HG03558 (cell line): ENCODE data around the gene NBPF15.
"Not testable (repeated sequence)": the region's sequence is repeated elsewhere in the genome, so short reads cannot be mapped to it uniquely, and the experiment has no call there.

Experiments used
- ATAC-seq: cut with Tn5 transposase; IDR thresholded peaks from one replicate; pipeline ENCODE4 v1.9.1; 2021; ENCODE audit warnings: moderate number of reproducible peaks; ENCODE audit not compliant: unreplicated experiment; ENCODE audit errors: extremely low read depth

The NBPF15 gene, protein sequence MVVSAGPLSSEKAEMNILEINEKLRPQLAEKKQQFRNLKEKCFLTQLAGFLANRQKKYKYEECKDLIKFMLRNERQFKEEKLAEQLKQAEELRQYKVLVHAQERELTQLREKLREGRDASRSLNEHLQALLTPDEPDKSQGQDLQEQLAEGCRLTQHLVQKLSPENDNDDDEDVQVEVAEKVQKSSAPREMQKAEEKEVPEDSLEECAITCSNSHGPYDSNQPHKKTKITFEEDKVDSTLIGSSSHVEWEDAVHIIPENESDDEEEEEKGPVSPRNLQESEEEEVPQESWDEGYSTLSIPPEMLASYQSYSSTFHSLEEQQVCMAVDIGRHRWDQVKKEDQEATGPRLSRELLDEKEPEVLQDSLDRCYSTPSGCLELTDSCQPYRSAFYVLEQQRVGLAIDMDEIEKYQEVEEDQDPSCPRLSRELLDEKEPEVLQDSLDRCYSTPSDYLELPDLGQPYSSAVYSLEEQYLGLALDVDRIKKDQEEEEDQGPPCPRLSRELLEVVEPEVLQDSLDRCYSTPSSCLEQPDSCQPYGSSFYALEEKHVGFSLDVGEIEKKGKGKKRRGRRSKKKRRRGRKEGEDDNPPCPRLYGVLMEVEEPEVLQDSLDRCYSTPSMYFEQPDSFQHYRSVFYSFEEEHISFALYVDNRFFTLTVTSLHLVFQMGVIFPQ

DNA sequence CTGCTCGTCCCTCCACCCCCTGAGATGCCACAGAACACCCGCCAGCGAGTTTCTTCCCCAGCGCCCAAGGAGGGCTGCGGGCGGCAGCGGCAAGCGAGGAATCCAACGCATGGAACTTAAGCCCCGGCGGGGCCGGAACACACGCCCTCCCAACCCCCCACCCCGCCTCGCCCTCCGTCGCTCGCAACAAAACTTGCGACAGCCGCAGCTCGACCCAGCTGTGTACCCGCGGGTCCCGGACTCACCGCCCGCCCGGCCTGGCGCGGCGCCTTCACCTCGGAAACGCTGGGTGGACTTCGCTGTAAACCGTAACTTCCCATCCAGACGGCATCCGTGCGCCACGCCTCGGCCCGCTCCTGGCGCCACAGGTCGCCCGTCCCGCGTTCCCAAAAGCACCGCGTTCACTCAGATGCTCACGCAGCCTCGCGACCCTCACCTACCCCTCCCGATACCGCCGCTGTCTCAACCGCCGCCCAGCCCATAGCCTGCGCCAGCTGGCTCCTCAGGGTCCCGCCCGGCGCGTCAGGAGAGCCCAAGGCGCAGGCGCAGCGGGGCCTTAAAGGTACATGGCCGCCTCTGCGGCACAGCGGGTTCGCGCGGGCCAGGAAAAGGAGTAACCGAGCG, at the start of gene NBPF15:
NBPF15 (minus strand) TSS at position 534 of the 624 bp plus-strand sequence. CDS start 21,666 bp downstream, outside the sequence.
- peak; percentile 83 for ATAC-seq

DNA sequence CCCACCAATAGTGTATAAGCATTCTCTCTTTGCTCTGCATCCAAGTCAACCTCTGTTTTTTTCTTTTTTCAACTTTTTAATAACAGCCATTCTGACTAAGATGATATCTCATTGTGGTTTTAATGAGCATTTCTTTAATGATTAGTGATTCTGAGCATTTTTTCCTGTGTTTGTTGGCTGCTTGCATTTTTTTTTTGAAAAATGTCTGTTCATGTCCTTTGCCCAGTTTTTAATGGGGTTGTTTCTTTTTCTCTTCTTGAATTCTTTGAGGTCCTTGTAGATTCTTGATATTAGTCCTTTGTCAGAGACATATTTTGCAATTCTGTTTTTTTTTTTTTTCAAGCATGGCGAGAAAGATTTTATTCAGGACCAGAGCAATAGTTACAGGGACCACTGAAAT, 35.0 kb upstream of the NBPF15 start:
- not testable (repeated sequence) for ATAC-seq

DNA sequence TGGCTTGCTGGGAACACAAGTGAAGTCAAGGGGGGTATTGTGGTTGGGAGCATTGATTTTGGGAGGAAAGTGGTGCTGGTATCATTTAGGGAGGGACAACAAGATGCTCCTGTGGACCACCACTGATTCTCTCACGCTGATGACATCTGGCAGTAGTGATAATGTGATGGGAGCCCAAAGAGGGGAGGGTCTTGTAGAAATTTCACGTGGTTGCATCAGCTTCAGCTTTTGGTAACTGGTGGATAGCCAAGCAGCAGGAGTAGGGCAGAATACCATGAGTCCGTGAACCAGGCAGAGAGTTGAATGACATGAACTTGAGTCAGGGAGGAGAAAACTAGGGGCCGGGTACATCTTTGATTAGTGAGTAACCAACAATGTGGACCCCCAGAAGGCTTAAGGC, 32.7 kb upstream of the NBPF15 start:
- ATAC-seq, result not testable (repeated sequence)

DNA sequence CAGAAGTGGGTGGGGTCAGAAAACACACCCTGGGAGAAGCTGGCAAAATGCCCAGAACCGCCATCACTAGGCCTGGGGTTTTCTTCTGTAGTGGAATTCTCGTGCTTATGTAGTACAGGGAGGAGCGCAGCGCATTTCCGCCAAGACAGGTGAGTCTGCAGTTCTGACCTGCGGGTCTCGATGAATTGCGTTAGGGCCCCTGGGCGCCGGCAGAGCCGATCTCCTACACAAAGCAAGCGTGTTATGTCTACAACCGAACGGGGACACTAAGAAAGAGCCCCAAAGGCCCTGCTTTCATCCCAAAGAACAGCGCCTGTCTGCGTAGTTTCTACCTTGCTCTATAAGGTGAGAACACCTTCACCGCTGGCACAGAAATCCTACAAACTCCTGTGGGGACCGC, 28.9 kb upstream of the NBPF15 start:
- not testable (repeated sequence) for ATAC-seq

DNA sequence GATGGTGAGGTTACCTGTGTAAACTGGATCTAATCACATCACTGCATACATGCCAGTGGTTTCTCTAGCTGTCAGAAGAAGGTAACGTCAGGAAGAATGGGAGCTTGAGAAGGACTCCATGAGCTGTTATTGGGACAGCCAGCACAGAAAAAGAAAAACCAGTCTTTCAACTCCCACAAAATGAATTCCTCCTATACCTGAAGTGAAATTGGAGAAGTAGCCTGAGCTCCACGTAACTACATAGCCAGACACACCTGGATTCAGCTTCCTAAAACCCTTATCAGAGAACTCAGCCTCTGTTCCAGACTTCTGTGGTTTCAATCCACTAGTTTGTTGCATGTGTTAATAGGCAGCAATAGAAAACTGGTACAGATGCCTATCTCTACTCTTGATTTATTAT, 25.5 kb upstream of the NBPF15 start:
- ATAC-seq, result not testable (repeated sequence)

DNA sequence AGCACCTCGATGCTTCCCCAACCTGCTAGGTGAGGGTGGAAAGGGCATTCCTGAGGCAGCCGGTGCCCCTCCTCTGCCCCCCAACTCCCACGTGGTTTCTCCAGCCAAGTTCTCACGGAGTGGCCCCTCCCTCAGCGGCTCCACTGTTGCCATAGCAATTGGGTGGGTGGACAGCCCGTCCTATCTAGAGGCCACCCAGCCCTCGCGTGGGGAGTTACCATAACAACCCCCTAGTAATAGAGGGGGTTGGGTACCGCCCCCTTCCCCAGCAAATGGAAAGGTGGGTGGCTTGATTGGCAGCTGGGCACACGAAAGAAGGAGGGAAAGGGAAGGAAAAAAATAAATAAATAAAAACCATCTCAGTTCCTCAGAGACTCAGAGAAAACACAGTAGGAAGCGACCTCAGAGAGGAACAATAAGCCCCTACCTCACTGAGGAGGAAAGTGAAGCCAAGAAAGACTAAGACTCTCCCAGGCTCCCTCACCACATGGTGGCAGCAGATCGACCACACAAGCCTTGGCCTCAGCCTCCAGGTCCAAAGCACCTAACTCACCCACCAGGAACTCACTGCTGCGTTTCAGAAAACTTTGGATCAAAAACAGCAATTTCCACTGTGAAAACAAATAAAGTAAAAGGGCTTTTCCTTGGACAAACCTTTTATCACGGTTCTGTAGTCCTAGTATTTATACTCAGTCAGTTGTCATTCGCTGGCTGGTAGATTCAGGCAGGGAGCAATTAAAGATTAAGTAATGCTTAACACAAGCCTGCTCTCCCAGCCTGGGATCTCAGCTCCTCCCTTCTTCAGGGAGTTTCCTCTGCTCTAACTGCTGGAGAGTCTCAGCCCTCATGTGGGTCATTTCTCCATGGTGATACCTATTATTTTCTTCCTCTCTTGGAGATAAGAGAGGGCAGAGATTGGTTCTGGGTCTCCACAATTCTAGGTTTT, 23.9 kb upstream of the NBPF15 start:
- ATAC-seq, result not testable (repeated sequence)

DNA sequence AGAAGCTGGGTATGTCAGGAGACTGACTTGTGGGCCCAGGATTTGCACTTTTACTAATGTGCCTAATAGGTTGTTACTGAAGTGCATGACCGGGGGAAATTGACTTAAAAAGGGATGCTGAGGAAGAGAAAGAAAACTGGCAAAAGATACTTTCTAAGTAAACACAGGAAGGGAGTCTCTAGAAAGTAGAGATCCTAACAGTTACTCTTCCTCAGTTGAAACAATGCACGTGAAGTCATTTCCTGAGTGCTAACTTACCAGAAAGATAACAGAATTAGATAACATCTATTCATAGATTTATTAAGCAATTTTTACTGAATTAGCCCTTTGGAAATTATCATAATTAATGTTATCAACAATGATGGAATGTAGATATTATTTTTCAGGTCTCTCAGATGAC, 12.4 kb upstream of the NBPF15 start:
- not testable (repeated sequence) for ATAC-seq

DNA sequence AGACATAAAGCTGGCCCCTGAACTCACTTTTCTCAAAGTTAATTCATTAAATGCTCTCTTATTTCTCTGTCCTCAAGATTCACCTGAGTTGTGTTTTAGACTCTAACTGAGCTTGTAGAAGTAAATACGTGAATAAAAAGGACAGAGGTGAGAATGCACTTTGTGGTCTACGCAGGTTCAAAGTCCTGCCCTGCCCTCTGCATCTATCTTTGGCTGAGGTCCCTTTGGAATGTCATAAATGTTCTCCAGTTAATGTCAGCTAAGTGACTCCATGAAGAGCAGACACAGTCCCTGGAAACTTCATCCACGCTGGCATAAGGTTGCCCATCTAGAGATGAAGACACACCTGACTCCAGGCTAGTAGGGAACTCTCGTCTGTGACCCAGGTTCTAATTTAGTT, 10.0 kb upstream of the NBPF15 start:
- ATAC-seq, result not testable (repeated sequence)

DNA sequence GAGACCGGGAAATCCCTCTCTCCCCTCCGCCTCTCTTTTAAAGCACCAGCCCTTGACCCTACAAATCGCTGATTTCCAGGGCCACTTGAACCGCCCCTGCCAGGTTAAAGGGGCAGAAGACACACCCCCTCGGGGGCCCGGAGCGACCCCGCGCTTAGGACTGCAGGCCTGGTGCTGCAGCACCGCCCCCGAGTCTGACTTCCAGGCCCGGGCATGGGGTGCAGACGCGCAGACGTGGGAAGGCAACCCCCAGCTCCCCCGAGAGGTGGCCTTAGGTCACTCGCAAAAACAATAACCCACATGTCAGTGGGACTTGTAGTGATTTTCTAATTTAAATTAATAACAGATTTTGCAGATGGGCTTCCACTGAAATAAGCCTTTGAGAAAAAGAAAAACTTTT, 309 bp upstream of the NBPF15 start:
- ATAC-seq, result not testable (repeated sequence)

DNA sequence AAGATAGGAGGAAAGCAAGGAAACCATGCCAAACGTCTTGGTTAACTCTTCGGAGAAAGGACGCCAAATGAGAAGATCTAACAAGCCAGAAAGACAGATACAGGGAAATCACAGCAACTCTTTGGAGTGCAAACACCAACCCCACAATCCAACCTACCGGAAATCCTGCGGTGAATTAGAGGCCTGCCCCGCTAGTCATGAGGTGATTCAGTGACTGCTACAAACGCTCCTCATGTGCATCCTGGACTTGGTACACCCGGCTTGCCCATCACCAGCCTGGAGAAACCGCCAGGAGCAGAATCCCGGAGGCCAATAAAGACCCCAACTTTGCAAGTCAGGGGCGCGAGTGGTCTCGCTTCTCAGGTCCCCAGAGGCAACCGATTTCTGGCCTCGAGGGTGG, 783 bp downstream of the NBPF15 start:
- not testable (repeated sequence) for ATAC-seq

DNA sequence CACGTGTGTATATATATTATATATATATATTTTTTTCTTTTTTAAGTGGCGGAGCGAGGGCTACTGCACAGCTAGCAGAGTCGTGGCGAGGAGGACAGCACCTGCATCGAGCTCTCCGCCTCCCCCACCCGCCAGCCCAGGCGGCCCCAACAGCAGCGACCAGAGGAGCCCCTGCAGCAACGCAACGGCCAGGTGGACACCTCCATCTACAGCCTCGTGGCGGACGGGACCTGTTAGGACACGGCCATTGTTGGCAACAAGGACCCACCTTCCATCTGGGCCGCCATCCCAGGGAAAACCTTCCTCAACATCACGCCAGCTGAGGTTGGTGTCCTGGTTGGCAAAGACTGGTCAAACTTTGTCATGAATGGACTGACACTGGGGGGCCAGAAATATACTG, 19.1 kb downstream of the NBPF15 start:
- not testable (repeated sequence) for ATAC-seq

DNA sequence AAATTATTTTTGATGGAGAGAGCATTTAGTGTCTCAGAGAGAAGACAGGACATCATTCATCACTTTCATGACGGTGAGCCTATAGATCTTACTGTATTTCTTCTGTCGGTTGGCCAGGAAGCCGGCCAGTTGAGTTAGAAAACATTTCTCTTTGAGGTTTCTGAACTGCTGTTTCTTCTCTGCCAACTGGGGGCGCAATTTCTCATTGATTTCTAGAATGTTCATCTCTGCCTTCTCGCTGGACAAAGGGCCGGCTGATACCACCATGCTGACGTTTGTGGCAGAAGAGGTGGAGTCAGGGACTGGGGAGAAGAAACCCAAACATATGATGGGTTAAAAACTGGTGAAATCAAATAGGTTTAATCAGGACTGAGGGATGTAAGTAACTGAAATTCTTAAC, 21.7 kb downstream of the NBPF15 start:
- not testable (repeated sequence) for ATAC-seq

DNA sequence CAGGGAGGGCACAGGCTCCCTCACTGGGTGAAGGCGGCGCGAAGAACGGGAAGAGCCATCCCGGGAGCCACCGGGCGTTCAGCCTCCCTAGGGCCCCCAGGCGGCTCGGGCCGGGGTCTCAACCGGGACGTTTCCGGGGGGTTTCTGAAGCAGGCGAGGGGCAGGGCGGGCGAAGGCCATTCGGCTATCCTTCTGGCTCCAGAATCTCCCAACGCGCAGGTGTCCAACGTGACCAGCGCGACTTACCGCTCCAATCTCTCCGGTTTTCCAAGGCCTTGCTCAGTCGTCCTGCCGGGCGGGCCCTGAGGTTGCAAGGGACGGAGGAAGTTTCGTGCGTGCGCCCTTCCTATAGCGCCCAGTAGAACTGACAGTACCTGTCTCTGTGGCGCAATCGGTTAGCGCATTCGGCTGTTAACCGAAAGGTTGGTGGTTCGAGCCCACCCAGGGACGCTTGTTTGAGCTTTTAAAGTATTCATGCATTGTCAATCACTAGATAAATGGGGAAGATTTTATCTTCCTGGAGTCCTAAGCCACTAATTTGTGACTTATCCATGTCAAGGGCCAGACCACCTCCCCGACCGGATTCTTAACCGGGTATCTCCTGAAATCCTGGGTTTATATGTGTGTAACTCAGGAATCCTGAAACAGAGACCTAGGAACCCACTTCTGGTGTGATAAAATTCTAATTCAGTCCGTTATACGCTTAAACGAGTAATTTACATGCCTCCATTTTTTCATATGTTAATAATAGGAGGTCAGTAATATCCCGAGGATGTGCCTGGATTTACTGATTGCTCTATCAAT, 42.4 kb downstream of the NBPF15 start:
- ATAC-seq, result not testable (repeated sequence)

DNA sequence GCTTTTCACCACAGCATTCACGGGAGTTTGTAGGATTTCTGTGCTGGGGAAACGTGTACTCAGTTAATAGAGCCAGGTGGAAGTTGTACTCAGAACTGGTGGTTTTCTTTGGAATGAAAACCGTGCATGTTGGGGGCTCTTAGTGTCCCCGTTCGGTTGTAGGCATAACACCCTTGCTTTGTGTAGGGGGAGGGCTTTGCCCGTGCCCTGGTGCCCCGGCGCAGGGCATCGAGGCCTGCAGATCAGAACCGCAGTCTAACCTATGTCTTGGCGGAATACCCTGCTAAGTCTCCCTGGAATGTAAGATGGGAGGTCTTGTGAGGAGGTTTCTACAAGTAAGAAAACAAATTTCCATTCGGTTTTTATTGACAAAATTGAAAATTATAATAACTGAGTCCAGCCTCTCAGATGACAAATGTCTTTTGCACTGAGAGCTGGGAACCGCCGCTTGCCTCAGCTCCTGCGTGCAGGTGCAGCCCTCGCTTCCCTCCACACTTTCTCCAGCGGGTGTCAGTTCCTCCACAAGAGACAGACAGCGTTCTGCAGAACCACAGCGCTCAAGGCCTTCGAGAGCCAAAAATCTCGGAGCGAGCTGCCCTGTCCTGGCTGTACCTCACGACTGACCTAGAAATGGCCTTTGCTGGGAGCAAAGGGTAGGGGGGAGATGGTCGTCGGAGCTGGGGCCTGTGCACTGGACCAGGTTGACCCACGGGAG, 47.9 kb downstream of the NBPF15 start:
- not testable (repeated sequence) for ATAC-seq

DNA sequence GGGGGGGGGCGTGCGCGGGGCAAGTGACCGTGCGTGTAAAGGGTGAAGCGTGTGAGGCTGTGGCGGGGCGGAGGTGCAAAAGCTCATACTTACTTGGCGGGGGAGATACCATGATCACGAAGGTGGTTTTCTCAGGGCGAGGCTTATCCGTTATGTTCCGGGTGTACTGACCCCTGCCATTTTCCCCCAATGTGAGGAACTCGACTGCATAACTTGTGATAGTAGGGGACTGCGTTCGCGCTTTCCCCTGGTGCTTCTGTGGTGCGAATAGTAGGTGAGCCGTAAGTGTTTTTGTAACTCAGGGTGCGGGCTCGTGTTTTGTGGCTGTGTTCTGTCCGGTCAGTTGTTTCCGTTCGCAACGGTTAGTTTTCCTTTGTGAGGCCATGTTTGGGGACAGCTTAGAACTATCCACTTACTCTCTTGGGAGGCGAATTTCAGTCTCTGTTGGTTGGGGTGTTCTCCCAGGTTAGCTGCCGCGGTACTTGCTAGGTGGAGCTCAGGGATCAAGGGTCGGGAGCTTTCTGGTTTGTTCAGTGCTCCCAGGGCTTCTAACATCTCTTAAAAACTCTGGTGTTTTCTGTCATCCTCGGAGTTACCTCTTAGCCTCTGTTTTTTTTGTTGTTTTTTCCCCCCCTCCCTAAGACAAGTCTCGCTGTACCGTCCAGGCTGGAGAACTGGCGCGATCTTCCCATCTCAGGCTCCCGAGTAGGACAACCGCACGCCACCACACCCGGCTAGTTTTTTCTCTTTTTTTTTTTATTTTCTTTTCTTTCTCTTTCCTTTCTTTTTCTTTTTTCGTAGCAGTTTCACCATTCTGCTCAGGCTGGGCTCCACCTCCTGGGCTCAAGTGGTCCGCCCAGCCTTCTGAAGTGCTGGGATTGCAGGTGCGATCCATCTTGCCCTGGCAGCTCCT, 48.7 kb downstream of the NBPF15 start:
- peak; percentile 77 for ATAC-seq

DNA sequence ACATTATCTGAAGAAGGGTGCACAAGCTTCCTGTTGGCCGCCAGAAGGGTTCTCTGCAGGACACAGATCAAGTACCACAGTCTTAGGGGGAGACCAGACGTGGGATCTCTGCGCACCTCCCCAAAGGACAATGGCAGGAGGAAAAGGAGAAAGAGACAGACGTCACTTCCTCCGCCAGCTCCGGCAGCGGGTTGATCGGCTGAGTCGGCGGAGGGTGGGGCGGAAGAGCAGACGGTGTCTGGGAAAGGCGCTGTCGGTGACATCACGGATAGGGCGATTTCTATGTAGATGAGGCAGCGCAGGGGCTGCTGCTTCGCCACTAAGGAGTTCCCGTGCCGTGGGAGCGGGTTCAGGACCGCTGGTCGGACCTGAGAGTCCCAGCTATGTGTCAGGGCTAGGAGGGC, 49.4 kb downstream of the NBPF15 start:
- ATAC-seq, result peak; percentile 48

DNA sequence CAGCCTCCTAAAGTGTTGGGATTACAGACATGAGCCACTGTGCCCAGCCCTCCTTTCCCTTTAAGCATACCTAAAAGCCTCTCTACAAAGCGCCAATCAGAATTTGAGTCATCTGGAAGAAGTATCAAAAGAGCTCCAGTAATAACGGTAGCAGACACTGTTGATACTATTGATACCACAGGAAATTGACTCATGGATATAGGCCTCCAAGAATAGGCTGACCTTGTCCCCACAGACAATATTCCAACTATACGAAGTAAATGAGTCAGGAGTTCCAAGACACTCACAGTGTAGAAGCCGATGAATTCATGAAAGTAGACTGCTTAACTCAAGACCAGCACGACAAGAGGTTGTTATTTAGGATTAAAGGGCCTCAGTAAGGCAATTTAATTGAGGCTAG, 58.7 kb downstream of the NBPF15 start:
- not testable (repeated sequence) for ATAC-seq

DNA sequence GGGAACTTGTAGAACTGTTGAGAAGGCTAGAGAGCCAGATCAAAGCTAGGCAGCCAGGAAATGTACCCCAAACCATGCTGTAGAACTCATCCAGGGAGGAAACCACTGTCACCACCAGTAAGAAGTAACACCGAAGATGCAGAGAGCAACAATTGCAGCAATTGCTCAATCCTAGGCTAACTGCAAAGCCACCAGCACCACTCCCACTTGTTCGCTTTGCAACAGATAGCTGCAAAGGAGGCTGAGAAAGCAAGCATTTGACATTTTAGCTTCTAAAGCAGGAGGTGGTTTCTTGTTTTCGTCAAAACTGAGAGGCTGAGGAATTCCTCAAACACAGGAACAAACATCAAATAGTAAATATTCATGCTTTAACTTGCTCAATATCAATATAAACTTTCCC, 89.8 kb downstream of the NBPF15 start:
- ATAC-seq, result not testable (repeated sequence)
